Measurements from ENCODE around the gene EFNB1. TPM values are rescaled to one million over a fixed set of nuclear protein-coding genes. Genes with fewer than 3 reads are reported as not detected.
"Not testable (repeated sequence)": the region's sequence is repeated elsewhere in the genome, so short reads cannot be mapped to it uniquely, and the experiment has no call there.

Gene EFNB1
- total RNA-seq, result 1 to 10 TPM; 4.1 to 4.8 TPM

- peak within 1 kb of the TSS; percentile 75 for H3K27ac Mint-ChIP-seq
- POLR2A ChIA-PET, result interaction anchor here (1.2 kb wide), 1 partner anchor 393 kb away, joined by 5 read pairs; no protein-coding TSS in a partner anchor
- H3K36me3 Mint-ChIP-seq, result no peaks in the 10 kb centered on the region
- peaks cover 2% of the 10 kb centered on the region for H3K27me3 Mint-ChIP-seq
- peak within 1 kb of the TSS; percentile 87 for H3K4me3 Mint-ChIP-seq
- peaks cover 10% of the 10 kb centered on the region for H3K4me1 Mint-ChIP-seq
- ATAC-seq (ENCODE audit: low read depth) (peak; percentile 90), DNase-seq (peak; percentile 81)
- no peaks in the 10 kb centered on the region for H3K9me3 Mint-ChIP-seq
These were observed at the start of gene EFNB1 for GRCh38 chrX:68828740-68829581. Gene EFNB1 (plus strand): TSS chrX:68829021. CDS start chrX:68829777, 756 bp downstream.

DNA sequence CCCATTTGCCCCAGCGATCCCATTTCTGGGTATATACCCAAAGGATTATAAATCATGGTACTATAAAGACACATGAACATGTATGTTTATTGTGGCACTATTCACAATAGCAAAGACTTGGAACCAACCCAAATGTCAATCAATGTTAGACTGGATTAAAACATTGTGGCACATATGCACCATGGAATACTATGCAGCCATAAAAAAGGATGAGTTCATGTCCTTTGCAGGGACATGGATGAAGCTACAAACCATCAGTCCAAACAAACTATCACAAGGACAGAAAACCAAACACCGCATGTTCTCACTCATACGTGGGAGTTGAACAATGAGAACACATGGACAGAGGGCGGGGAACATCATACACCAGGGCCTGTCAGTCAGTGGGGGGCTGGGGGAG, 47.5 kb upstream of the EFNB1 start:
- POLR2A ChIA-PET; DNase-seq; H3K27ac Mint-ChIP-seq; H3K4me3 Mint-ChIP-seq; H3K4me1 Mint-ChIP-seq; H3K9me3 Mint-ChIP-seq; ATAC-seq (ENCODE audit: low read depth); H3K27me3 Mint-ChIP-seq; H3K36me3 Mint-ChIP-seq: not testable (repeated sequence)

GRCh38 chrX:68784816-68785215, 44.0 kb upstream of the EFNB1 start:
- Mint-ChIP-seq H3K4me3 (no peak overlapping the region), H3K27ac (no peak overlapping the region), H3K4me1 (no peaks in the 10 kb centered on the region), H3K27me3 (no peaks in the 10 kb centered on the region), H3K36me3 (no peaks in the 10 kb centered on the region), H3K9me3 (peaks cover 2% of the 10 kb centered on the region)
- ATAC-seq (ENCODE audit: low read depth) (no peak), DNase-seq (no peak)
- POLR2A ChIA-PET, result no interaction called here

DNA sequence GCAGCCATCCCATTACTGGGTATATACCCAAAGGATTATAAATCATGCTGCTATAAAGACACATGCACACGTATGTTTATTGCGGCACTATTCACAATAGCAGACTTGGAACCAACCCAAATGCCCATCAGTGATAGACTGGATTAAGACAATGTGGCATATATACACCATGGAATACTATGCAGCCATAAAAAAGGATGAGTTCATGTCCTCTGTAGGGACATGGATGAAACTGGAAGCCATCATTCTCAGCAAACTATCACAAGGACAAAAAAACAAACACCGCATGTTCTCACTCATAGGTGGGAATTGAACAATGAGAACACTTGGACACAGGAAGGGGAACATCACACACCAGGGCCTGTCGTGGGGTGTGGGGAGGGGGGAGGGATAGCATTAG, 42.2 kb upstream of the EFNB1 start:
- DNase-seq; POLR2A ChIA-PET; H3K9me3 Mint-ChIP-seq; H3K4me3 Mint-ChIP-seq; H3K4me1 Mint-ChIP-seq; H3K27ac Mint-ChIP-seq; ATAC-seq (ENCODE audit: low read depth); H3K36me3 Mint-ChIP-seq; H3K27me3 Mint-ChIP-seq: not testable (repeated sequence)

DNA sequence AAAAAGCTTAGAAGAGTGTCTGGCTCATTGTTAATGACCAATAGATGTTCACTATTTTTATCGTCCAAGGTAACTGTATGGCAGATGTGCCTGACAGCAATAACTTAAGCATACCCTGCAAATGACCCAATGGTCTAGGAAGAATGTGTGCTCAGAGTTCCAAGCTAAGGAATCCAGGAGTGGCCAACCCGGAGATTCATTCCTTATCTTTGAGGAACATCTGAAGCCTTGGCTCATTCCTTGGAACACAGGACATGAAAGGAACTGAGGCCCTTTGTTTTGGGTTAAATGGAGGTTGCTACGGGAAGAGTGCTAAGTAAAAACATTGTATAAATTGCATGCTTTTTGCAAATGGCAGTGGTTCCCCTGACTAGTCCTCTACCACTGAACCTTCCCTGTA, 38.9 kb upstream of the EFNB1 start:
- Mint-ChIP-seq H3K27me3 (no peaks in the 10 kb centered on the region), H3K4me3 (no peak overlapping the region), H3K9me3 (no peaks in the 10 kb centered on the region), H3K36me3 (no peaks in the 10 kb centered on the region), H3K27ac (no peak overlapping the region), H3K4me1 (no peaks in the 10 kb centered on the region)
- ATAC-seq (ENCODE audit: low read depth) (no peak), DNase-seq (no peak)
- POLR2A ChIA-PET, result no interaction called here

- no peak overlapping the region for H3K27ac Mint-ChIP-seq
- no peaks in the 10 kb centered on the region for H3K27me3 Mint-ChIP-seq
- H3K4me3 Mint-ChIP-seq, result no peak overlapping the region
- DNase-seq, result no peak
- POLR2A ChIA-PET, result no interaction called here
- no peak for ATAC-seq (ENCODE audit: low read depth)
- H3K9me3 Mint-ChIP-seq, result no peaks in the 10 kb centered on the region
- no peaks in the 10 kb centered on the region for H3K36me3 Mint-ChIP-seq
- no peaks in the 10 kb centered on the region for H3K4me1 Mint-ChIP-seq
These were observed 36.7 kb upstream of the EFNB1 start for GRCh38 chrX:68792083-68792482.

DNA sequence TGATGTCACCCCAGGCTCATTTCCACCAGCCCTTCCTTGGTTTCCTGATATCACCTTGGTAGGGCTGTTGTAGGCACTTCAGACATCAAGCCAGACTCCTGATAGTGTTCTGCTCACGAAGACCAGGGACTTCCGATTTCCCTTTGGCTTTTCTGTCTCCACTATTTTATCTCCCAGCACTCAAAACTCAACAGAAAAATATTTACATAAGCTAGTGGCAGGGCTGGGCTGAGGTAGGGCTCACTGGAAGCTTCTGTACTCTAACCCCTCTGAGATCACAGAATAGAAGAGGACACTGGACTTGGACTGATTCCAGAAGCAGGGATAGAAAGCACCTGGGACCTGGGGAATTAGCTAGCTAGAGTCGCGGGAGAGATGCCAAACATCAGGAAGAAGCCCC, 34.4 kb upstream of the EFNB1 start:
- Mint-ChIP-seq H3K36me3 (no peaks in the 10 kb centered on the region), H3K4me1 (no peaks in the 10 kb centered on the region), H3K27ac (no peak overlapping the region), H3K27me3 (no peaks in the 10 kb centered on the region), H3K4me3 (no peak overlapping the region), H3K9me3 (no peaks in the 10 kb centered on the region)
- DNase-seq (no peak), ATAC-seq (ENCODE audit: low read depth) (no peak)
- POLR2A ChIA-PET, result no interaction called here

- no peaks in the 10 kb centered on the region for H3K27me3 Mint-ChIP-seq
- no peak overlapping the region for H3K27ac Mint-ChIP-seq
- no peak overlapping the region for H3K4me3 Mint-ChIP-seq
- POLR2A ChIA-PET, result no interaction called here
- no peak for ATAC-seq (ENCODE audit: low read depth)
- no peaks in the 10 kb centered on the region for H3K9me3 Mint-ChIP-seq
- H3K4me1 Mint-ChIP-seq, result no peaks in the 10 kb centered on the region
- DNase-seq, result no peak
- no peaks in the 10 kb centered on the region for H3K36me3 Mint-ChIP-seq
These were observed 33.1 kb upstream of the EFNB1 start for GRCh38 chrX:68795741-68796140.

GRCh38 chrX:68798400-68798799, 30.4 kb upstream of the EFNB1 start:
- ATAC-seq (ENCODE audit: low read depth); H3K9me3 Mint-ChIP-seq; POLR2A ChIA-PET; H3K36me3 Mint-ChIP-seq; H3K27ac Mint-ChIP-seq; H3K4me1 Mint-ChIP-seq; DNase-seq; H3K27me3 Mint-ChIP-seq; H3K4me3 Mint-ChIP-seq: not testable (repeated sequence)

- no peaks in the 10 kb centered on the region for H3K9me3 Mint-ChIP-seq
- no peak overlapping the region for H3K27ac Mint-ChIP-seq
- no peak overlapping the region for H3K4me3 Mint-ChIP-seq
- DNase-seq (no peak), ATAC-seq (ENCODE audit: low read depth) (no peak)
- POLR2A ChIA-PET, result no interaction called here
- no peaks in the 10 kb centered on the region for H3K4me1 Mint-ChIP-seq
- H3K27me3 Mint-ChIP-seq, result peaks cover 6% of the 10 kb centered on the region
- H3K36me3 Mint-ChIP-seq, result no peaks in the 10 kb centered on the region
These were observed 27.0 kb upstream of the EFNB1 start for GRCh38 chrX:68801737-68802290.

DNA sequence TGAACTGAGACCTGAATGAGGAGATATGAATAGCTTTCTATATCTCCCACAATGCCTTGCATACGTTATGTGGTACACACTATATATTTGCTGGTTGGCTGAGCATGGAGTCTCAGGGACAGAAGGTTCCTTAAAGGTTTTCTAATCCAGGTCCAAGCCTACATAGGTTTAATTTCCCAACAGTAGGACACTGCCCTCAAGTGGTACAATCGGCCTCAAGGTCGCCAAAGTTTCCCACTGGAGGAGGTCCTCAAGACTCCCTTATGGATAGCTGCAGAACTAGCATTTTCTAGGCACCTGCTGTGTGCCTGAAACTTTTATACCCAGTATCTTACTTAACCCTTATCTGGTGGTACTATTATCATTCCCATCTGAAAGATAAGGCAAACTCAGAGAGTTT, 21.0 kb upstream of the EFNB1 start:
- Mint-ChIP-seq H3K27me3 (peaks cover 9% of the 10 kb centered on the region), H3K27ac (no peak overlapping the region), H3K9me3 (no peaks in the 10 kb centered on the region), H3K4me3 (no peak overlapping the region), H3K4me1 (no peaks in the 10 kb centered on the region), H3K36me3 (no peaks in the 10 kb centered on the region)
- ATAC-seq (ENCODE audit: low read depth), result no peak
- POLR2A ChIA-PET, result no interaction called here
- DNase-seq, result no peak

DNA sequence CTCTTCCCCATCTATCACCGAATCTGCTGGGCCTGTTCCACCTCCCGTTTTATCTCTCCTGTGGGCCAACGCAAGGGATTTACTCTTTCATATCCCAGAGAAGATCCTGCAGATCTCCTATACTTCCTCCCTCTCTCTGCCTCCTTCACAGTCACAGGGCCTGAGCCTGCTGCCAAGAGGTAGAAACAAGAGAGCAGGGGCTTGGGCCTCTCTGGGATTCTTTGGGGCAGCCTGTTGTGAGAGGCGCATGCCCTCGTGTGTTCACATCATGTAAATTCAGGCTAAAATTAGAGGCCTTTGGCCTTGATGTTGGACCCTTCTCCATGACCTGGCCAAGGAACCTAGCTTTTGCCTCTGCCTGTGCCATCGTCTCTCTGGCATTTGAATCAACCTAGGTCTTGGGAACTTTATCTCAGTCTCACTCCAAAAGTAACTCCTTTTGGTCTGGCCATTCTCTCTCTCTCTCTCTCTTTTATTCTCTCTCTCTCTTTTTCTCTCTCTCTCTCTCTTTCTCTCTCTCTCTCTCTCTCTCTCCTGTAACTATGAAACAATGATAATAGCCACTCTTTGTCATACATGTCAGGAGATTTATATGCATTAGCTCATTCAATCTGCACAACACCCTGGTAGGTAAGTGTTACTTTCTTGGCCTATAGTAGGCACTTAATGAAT, 20.0 kb upstream of the EFNB1 start:
- Mint-ChIP-seq H3K4me1 (no peaks in the 10 kb centered on the region), H3K27me3 (peaks cover 6% of the 10 kb centered on the region), H3K36me3 (no peaks in the 10 kb centered on the region), H3K4me3 (no peak overlapping the region), H3K9me3 (no peaks in the 10 kb centered on the region), H3K27ac (no peak overlapping the region)
- no peak for DNase-seq
- no peak for ATAC-seq (ENCODE audit: low read depth)
- POLR2A ChIA-PET, result no interaction called here

- Mint-ChIP-seq H3K9me3 (no peaks in the 10 kb centered on the region), H3K36me3 (no peaks in the 10 kb centered on the region)
These were observed 8.2 kb upstream of the EFNB1 start for GRCh38 chrX:68820476-68821110.

More at GRCh38 chrX:68820476-68821110, 8.2 kb upstream of the EFNB1 start:
- Mint-ChIP-seq H3K27ac (no peak overlapping the region), H3K4me1 (peaks cover 2% of the 10 kb centered on the region), H3K4me3 (no peak overlapping the region), H3K27me3 (peaks cover 5% of the 10 kb centered on the region)
- DNase-seq (no peak), ATAC-seq (ENCODE audit: low read depth) (no peak)
- POLR2A ChIA-PET, result no interaction called here
